Subcutaneous adipose tissue (tissue), 4 donors: Measurements from ENCODE around the gene RNF14. TPM values are rescaled to one million over a fixed set of nuclear protein-coding genes. Genes with fewer than 3 reads are reported as not detected.

ENCODE experiments used
- CTCF ChIP-seq: fragments of 450-650 bp; IDR thresholded peaks from one replicate; pipeline ENCODE4 v1.5.1; 2016; ENCODE audit warnings: low read depth, mild to moderate bottlenecking, control low read depth, antibody characterized with exemption, moderate library complexity
- total RNA-seq, 4 donors: library from RNA; depleted of rRNA; stranded (reverse); fragments of >200 nt; gene quantifications; one replicate each; pipeline ENCODE4 v1.1.0, GENCODE V29; 2016

The RNF14 gene, protein sequence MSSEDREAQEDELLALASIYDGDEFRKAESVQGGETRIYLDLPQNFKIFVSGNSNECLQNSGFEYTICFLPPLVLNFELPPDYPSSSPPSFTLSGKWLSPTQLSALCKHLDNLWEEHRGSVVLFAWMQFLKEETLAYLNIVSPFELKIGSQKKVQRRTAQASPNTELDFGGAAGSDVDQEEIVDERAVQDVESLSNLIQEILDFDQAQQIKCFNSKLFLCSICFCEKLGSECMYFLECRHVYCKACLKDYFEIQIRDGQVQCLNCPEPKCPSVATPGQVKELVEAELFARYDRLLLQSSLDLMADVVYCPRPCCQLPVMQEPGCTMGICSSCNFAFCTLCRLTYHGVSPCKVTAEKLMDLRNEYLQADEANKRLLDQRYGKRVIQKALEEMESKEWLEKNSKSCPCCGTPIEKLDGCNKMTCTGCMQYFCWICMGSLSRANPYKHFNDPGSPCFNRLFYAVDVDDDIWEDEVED
- 100 to 1,000 TPM in 1 of 4 donors, 10 to 100 TPM in 3; 28.1 to 111 (median 63.3) TPM for total RNA-seq

GRCh38 chr5:141968914-141969608 lies at the start of gene RNF14:
Gene RNF14 (plus strand): TSS chr5:141969105. CDS start chr5:141973589, 4,484 bp downstream.
- no peak for TF ChIP-seq CTCF

DNA sequence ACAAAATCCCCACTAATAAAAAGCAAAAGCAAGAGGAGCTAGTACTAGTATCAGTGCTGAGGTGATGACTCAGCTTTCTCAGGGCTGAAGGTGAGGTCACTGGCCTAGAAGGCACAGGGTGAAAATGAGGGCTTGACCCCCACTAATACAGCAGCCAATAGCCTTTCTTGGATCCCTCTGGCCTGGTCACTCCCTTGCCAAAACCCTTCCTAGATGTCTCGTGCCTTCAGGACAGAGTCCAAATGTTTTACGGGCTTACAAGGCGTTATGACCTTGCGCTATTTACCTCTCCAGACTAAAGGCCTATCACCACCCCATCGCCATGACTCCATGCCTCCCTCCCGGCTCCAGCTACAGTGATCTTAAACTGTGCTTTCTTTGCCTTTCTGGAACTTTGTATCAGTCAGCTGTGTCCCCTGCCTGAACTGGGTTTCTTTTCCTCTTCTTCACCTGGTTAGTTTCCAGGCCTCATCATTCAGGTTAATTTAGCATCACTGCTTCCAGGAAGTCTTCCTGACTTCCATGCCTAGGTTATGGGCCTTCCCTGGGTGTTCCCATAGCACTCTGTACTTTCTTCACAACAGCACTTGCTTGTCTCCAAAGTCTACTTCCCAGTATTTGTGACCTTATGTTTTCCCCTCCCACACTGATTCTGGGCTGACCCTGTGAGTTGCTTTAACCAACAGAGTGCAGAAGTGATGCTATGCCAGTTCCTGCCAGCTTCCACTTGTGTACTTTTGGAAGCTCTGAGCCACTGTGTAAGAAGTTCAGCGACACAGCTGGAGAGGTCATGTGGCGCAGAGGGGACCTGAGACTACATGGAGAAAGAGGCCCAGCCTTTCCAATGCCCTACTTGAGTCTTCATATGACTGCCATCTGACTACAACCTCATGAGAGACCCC lies 49.4 kb upstream of the RNF14 start:
- TF ChIP-seq CTCF: no peak

DNA sequence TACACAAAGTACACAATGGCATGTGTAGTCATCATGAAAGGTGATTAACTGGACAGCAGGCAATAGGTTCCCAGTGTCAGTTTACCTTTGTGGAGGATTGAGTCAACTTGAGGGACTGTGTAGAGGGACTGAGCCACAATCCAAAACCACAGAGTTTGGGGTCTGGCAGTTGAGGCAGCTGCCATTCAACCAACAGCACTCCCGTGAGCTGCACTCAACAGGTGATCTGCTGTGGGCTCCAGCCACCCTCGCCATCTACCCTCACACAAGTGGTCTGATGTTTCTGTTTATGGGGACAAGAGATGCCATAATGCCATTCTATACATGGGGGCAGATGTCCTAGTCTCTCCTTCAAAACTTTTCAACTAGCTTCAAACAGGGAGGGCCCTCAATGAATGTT lies 48.1 kb upstream of the RNF14 start:
- TF ChIP-seq CTCF: no peak

- TF ChIP-seq CTCF: no peak
These were observed 45.2 kb upstream of the RNF14 start, which contains the start of gene DELE1 for GRCh38 chr5:141923448-141924313. Gene DELE1 (plus strand): TSS chr5:141923871. CDS start chr5:141923942, 71 bp downstream.

GRCh38 chr5:141926434-141926833 lies 42.5 kb upstream of the RNF14 start:
- TF ChIP-seq CTCF: no peak

DNA sequence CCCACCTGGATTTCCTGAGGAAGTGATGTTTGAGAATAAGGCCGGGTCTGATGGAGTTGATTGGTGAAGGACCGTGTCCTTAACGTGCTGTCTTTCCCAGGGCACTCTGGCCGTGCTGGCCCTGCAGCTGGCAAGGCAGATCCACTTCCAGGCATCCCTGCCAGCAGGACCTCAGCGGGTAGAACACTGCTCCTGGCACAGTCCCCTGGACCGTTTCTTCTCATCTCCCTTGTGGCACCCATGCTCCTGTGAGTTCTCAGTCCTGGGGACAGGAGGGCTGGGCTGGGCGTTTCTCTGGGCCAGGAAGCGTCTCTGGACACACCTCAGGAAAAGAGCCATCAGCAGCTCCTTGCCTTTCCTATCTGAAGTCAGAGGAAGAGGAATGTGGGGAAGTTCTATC lies 40.9 kb upstream of the RNF14 start:
- no peak for TF ChIP-seq CTCF
